ENCODE data around the gene FUT3. TPM values are rescaled to one million over a fixed set of nuclear protein-coding genes. Genes with fewer than 3 reads are reported as not detected.

Gene FUT3
- total and polyA plus RNA-seq, 2 experiments from 2014 or later: not detected

- Histone ChIP-seq H4K20me1 (ENCODE audit: insufficient read depth) (no peaks in the 10 kb centered on the region), H3K9ac (no peak overlapping the region), H3K4me3 (no peak overlapping the region), H3K4me2 (ENCODE audit: unreplicated experiment) (no peak overlapping the region), H3K27me3 (replicated peaks; ENCODE audit: insufficient read depth) (peaks cover 8% of the 10 kb centered on the region; the same call in 1 of the 2 replicates), H3K9me2 (ENCODE audit: insufficient read depth) (no peaks in the 10 kb centered on the region), H3K36me3 (ENCODE audit: low read depth) (no peaks in the 10 kb centered on the region), H3K4me1 (ENCODE audit: insufficient read depth) (no peaks in the 10 kb centered on the region), H3F3A (ENCODE audit: insufficient read depth) (no peaks in the 10 kb centered on the region), H3K27ac (no peak overlapping the region), H3K79me2 (ENCODE audit: insufficient read depth) (no peaks in the 10 kb centered on the region), H3K9me3 (ENCODE audit: low read depth) (no peaks in the 10 kb centered on the region), H2AFZ (no peak overlapping the region)
- no peak for TF ChIP-seq EZH2phosphoT487 (IDR thresholded peaks at IDR 0.05; ENCODE audit: insufficient read depth, low read depth)
- no peak for TF ChIP-seq EZH2 (IDR thresholded peaks at IDR 0.05; ENCODE audit: insufficient read depth, poor library complexity, severe bottlenecking)
- DNase-seq: no peak
- 76 to 81% methylated on average over 8 to 9 of the region's 9 CpGs for WGBS, 2 experiments (ENCODE audit: low coverage in 1 of 2, low lambda C conversion rate in 2 of 2, missing lambda C conversion rate in 2 of 2)
- in situ Hi-C loops (cut with MboI): no loop called here
Measured at GRCh38 chr19:5831159-5831558, 20.1 kb downstream of the FUT3 start.

GRCh38 chr19:5829567-5830310 is 21.5 kb downstream of the FUT3 start:
- peaks cover 1% of the 10 kb centered on the region; the same call in 1 of the 2 replicates for H3K27me3 ChIP-seq (replicated peaks; ENCODE audit: insufficient read depth)
- no peaks in the 10 kb centered on the region for H3K9me3 ChIP-seq (ENCODE audit: low read depth)
- no peaks in the 10 kb centered on the region for H3F3A ChIP-seq (ENCODE audit: insufficient read depth)
- WGBS, 2 experiments (ENCODE audit: low coverage in 1 of 2, low lambda C conversion rate in 2 of 2, missing lambda C conversion rate in 2 of 2): 18 to 22% methylated on average over 24 to 33 of the region's 34 CpGs
- DNase-seq: no peak
- H2AFZ ChIP-seq: no peak overlapping the region
- no peaks in the 10 kb centered on the region for H3K4me1 ChIP-seq (ENCODE audit: insufficient read depth)
- no peak overlapping the region for H3K9ac ChIP-seq
- H3K36me3 ChIP-seq (ENCODE audit: low read depth): no peaks in the 10 kb centered on the region
- no peaks in the 10 kb centered on the region for H3K9me2 ChIP-seq (ENCODE audit: insufficient read depth)
- in situ Hi-C loops (cut with MboI): no loop called here
- no peaks in the 10 kb centered on the region for H4K20me1 ChIP-seq (ENCODE audit: insufficient read depth)
- H3K4me2 ChIP-seq (ENCODE audit: unreplicated experiment): no peak overlapping the region
- H3K27ac ChIP-seq: no peak overlapping the region
- H3K4me3 ChIP-seq: no peak overlapping the region
- no peak for TF ChIP-seq EZH2phosphoT487 (IDR thresholded peaks at IDR 0.05; ENCODE audit: insufficient read depth, low read depth)
- no peak for TF ChIP-seq EZH2 (IDR thresholded peaks at IDR 0.05; ENCODE audit: insufficient read depth, poor library complexity, severe bottlenecking)
- H3K79me2 ChIP-seq (ENCODE audit: insufficient read depth): no peaks in the 10 kb centered on the region

- TF ChIP-seq EZH2 (IDR thresholded peaks at IDR 0.05; ENCODE audit: insufficient read depth, poor library complexity, severe bottlenecking): no peak
- TF ChIP-seq EZH2phosphoT487 (IDR thresholded peaks at IDR 0.05; ENCODE audit: insufficient read depth, low read depth): no peak
- Histone ChIP-seq H4K20me1 (ENCODE audit: insufficient read depth) (no peaks in the 10 kb centered on the region), H3K27me3 (replicated peaks; ENCODE audit: insufficient read depth) (no peaks in the 10 kb centered on the region; the same call in 1 of the 2 replicates), H3K4me3 (peak overlapping the region; percentile 69), H3K27ac (no peak overlapping the region), H3F3A (ENCODE audit: insufficient read depth) (no peaks in the 10 kb centered on the region), H3K36me3 (ENCODE audit: low read depth) (no peaks in the 10 kb centered on the region), H3K79me2 (ENCODE audit: insufficient read depth) (no peaks in the 10 kb centered on the region), H2AFZ (peak overlapping the region; percentile 79), H3K9me3 (ENCODE audit: low read depth) (no peaks in the 10 kb centered on the region), H3K9me2 (ENCODE audit: insufficient read depth) (no peaks in the 10 kb centered on the region), H3K4me1 (ENCODE audit: insufficient read depth) (no peaks in the 10 kb centered on the region), H3K4me2 (ENCODE audit: unreplicated experiment) (peak overlapping the region; percentile 77), H3K9ac (peak overlapping the region; percentile 77)
- peak; percentile 27 for DNase-seq
- in situ Hi-C loops (cut with MboI): no loop called here
- 8% methylated on average over 35 to 42 of the region's 47 CpGs for WGBS, 2 experiments (ENCODE audit: low coverage in 1 of 2, low lambda C conversion rate in 2 of 2, missing lambda C conversion rate in 2 of 2)
Measured at GRCh38 chr19:5828661-5829566, 22.3 kb downstream of the FUT3 start.

GRCh38 chr19:5827891-5828660 is 23.2 kb downstream of the FUT3 start:
- H2AFZ ChIP-seq: peak overlapping the region; percentile 79
- peak overlapping the region; percentile 77 for H3K4me2 ChIP-seq (ENCODE audit: unreplicated experiment)
- no peaks in the 10 kb centered on the region for H3K79me2 ChIP-seq (ENCODE audit: insufficient read depth)
- in situ Hi-C loops (cut with MboI): no loop called here
- no peaks in the 10 kb centered on the region for H3K36me3 ChIP-seq (ENCODE audit: low read depth)
- H3K9me3 ChIP-seq (ENCODE audit: low read depth): no peaks in the 10 kb centered on the region
- DNase-seq: peak; percentile 93
- H3K9ac ChIP-seq: peak overlapping the region; percentile 77
- peak overlapping the region; percentile 69 for H3K4me3 ChIP-seq
- no peaks in the 10 kb centered on the region for H4K20me1 ChIP-seq (ENCODE audit: insufficient read depth)
- WGBS, 2 experiments (ENCODE audit: low coverage in 1 of 2, low lambda C conversion rate in 2 of 2, missing lambda C conversion rate in 2 of 2): 2 to 5% methylated on average over 63 to 73 of the region's 91 CpGs
- no peaks in the 10 kb centered on the region for H3K9me2 ChIP-seq (ENCODE audit: insufficient read depth)
- no peak overlapping the region for H3K27ac ChIP-seq
- no peak for TF ChIP-seq EZH2phosphoT487 (IDR thresholded peaks at IDR 0.05; ENCODE audit: insufficient read depth, low read depth)
- TF ChIP-seq EZH2 (IDR thresholded peaks at IDR 0.05; ENCODE audit: insufficient read depth, poor library complexity, severe bottlenecking): no peak
- no peaks in the 10 kb centered on the region for H3K4me1 ChIP-seq (ENCODE audit: insufficient read depth)
- no peaks in the 10 kb centered on the region; the same call in 1 of the 2 replicates for H3K27me3 ChIP-seq (replicated peaks; ENCODE audit: insufficient read depth)
- H3F3A ChIP-seq (ENCODE audit: insufficient read depth): no peaks in the 10 kb centered on the region

Measured in GM23248 (cell line).